Measurements from ENCODE around the gene RAB40B.
"Not testable (repeated sequence)": the region's sequence is repeated elsewhere in the genome, so short reads cannot be mapped to it uniquely, and the experiment has no call there.

RAB40B gene

DNA sequence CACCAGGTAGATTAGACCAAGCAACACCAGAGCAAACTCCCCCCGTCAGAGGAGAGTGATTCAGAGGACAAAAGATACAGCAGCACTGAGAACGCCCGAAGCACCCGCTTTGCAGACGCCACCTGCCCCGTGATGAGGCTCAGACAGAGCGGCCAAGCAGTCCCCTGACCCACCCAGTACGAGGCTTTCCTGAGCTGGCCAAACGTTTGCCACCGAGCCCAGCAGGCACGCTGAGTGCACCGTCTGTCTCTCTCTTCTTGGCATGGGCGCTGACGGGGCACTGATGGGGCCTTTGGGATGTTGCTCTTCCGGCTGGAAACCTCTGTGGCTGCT, 30.9 kb downstream of the RAB40B start:
- no peak for DNase-seq (ENCODE audit: low spot score)

DNA sequence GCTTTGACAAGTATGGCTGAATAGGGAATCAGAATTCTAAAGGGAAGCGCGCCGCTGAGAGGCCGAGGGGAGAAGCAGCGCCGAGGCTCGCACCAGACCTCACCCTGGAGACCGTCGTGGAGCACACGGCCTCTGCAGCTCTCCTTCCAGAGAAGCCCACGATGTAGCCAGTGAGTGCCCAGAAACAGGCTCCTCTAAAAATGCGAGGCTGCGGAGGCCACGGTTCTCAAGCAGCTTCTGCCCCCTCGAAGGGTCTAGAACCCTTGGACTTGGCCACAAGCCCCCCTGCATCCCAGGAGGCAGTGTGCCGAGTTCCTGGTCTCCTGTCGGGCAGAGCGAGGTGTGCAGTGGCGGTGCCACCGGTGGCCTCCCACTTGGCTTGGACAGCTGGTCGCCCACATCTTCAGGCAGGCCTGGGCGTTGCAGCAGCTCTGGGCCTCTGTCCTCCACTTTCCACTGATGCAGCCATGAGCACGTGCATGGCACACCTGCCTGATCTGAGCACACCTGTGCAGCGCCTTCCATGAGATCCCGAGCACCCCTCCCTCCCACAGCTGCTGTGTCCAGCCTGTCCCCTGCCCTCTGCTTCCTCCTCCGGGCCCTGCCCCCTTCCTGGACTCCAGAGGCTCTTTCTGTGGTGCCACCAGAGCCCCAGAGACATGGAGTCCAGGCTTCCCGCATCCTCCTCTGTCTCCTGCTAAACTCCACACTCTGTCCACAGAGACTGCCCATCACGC, 31.4 kb downstream of the RAB40B start:
- no peak for DNase-seq (ENCODE audit: low spot score)

DNA sequence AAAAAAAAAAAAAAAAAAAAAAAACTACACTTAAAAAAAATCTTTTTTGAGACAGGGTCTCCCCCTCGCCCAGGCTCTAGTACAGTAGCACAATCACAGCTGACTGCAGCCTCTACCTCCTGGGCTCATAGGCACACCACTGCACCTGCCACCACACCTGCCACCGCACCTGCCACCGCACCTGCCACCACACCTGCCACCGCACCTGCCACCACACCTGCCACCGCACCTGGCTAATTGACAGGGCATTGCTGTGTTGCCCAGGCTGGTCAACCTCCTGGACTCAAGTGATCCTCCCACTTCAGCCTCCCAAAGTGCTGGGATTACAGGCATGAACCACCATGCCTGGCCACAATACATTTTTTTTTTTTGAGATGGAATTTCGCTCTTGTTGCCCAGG, 32.6 kb downstream of the RAB40B start:
- no peak for DNase-seq (ENCODE audit: low spot score)

DNA sequence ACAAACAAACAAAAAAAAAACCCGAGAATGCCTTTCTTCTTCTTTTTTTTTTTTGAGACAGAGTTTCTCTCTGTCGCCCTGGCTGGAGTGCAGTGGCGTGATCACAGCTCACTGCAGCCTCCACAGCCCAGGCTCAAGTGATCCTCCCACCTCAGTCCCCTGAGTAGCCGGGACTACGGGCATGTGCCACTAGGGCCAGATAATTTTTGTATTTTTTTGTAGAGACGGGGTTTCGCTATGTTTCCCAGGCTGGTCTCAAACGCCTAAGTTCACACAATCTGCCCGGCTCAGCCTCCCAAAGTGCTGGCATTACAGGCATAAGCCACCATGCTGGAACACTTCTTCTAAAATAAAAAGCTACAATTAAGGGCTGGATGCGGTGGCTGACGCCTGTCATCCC, 33.3 kb downstream of the RAB40B start:
- DNase-seq (ENCODE audit: low spot score), result no peak

DNA sequence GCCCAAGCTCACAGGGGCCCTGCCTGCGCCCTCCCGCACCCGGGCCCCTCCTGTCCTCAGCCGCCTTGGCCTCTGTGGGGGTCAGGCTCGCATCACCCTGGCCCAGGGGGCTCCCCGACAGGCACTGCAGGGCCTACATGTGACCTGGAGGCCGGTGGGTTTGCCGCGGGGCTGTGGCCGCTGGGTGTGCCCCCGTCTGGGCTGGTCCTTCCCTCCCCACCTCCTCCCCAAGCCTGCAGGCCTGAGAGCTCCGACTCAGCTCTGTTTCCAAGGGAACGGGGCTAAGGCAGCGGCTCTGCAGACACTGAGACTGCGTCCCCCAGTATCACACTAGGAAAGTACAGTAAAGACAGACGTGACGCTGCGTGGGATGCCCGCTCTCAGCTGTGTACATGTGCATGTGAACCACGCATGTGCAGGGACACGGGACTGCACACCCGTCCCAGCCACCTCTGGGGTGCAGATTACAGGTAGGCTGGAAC, 33.8 kb downstream of the RAB40B start:
- no peak for DNase-seq (ENCODE audit: low spot score)

DNA sequence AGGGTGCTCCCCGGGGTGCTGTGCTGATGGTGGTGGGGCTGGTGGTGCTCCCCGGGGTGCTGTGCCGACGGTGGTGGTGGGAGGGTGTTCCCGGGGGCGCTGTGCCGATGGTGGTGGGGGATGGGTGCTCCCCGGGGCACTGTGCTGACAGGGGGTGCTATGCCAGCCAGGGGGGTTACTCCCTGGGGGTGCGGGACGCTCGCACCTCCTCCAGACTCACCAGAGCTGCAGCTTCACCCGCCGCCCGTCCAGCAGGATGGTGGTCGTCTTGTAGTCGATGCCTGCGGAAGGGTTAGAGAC, 34.3 kb downstream of the RAB40B start:
- DNase-seq (ENCODE audit: low spot score), result no peak

DNA sequence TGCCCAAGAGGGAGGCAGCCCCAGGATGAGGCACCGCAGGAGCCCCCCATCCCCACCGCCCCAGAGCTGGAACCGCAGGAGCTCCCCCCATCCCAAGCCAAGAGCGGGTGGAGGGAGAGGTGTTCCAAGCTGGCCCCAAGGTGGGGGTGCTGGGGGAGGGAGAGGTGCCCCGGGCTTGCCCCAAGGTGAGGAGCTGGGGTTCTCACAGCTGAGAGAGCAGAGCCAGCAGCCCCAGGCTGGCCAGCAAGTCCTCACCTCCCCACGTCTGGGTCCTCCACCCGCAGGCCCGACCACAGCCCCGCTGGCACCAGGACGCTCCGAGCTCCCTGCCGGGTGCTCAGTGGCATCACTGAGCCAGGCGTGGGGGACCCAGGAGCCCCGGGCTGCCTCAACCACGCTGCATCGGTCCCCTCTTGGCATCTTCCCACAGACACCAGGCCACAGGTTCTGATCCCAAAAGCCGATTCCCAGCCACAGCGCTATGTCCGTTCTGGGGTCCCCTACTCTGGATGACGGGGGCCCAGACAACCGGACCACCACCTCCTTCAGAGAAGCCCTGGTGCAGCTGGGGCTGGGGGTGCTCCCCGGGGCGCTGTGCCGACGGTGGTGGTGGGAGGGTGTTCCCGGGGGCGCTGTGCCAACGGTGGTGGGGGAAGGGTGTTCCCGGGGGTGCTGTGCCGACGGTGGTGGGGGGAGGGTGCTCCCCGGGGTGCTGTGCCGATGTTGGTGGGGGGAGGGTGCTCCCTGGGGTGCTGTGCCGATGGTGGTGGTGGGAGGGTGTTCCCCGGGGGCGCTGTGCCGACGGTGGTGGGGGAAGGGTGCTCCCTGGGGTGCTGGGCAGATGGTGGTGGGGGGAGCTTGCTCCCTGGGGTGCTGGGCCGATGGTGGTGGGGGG, 34.9 kb downstream of the RAB40B start:
- no peak for DNase-seq (ENCODE audit: low spot score)

DNA sequence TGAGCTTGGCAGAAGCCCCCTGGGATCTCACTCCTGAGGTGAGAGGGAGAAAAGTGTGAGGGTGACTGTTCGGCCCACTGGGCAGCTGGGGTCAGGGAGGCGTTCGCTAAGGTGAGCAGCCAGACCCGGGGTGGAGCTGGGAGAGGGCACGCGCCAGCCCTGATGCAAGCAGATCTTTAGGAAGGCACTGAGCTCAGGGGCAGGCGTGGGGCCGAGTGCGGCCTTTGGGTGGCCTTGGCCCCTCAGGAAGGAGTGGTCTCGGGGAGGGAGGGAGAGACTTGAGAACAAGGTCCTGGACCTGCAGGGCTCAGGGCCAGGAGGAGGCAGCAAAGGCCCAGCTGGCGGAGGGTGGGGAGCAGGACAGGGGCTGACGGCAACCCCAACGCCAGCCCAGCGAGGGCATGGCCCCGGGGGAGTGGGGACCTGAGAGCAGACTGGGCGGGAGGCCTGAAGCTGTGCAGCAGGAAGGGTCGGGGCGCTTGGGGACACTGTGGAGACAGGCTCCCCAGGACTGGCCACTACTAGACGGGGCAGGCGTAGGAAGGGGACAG, 35.7 kb downstream of the RAB40B start:
- DNase-seq (ENCODE audit: low spot score), result no peak

DNA sequence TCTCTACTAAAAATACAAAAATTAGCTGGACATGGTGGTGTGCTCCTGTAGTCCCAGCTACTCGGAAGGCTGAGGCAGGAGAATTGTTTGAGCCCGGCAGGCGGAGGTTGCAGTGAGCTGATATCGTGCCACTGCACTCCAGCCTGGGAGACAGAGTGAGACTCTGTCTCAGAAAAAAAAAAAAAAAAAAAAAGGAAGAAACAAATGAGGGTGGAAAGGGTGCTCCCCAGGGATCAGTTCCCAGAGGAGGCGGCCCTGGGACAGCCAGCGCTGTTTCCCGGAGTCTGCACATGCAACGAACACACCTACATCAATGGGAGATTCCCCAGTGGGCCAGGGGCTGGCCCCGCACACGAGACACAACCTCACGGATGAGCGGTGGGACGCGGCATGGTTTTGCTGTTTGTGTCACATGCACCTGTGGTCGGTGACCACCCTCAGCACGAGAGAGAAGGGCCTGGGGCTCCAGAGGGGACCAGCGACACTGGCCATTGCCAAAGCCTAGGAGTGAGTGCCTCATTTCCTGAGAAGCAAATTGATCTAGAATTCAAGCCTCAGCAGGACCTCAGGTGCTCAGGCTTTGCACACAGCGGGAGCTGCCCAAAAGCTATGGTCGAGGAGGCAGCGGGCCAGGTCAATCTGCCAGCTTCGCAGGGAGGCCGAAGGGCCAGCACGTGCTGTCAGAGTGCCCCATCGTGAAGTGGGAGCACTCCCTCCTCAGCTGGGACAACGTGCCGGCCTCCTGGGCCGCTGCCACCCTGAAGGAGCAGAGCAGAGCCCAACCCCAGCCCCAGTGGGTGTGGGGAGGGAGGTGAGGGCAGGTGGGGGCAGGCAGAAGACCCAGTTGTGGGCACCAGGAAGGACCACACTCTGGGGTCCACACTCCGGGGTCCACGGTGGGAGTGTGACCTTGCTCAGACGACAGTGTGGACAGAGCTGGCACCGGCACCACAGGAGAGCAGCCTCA, 36.5 kb downstream of the RAB40B start:
- no peak for DNase-seq (ENCODE audit: low spot score)

DNA sequence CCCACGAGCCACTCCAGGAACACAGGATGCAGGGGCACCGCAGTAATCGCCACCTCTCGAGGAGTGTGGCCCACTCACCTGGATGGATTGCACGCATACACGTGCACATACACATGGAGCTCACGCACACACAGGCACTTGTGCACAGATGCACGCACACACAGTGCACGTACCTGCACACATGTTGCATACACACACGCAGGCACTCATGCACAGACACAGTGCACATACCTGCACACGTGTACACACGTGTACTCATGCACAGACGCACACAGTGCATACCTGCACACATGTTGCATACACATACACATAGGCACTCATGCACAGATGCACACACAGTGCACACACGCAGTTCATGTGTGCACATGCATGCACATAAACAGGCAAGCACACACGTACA, 38.6 kb downstream of the RAB40B start:
- no peak for DNase-seq (ENCODE audit: low spot score)

DNA sequence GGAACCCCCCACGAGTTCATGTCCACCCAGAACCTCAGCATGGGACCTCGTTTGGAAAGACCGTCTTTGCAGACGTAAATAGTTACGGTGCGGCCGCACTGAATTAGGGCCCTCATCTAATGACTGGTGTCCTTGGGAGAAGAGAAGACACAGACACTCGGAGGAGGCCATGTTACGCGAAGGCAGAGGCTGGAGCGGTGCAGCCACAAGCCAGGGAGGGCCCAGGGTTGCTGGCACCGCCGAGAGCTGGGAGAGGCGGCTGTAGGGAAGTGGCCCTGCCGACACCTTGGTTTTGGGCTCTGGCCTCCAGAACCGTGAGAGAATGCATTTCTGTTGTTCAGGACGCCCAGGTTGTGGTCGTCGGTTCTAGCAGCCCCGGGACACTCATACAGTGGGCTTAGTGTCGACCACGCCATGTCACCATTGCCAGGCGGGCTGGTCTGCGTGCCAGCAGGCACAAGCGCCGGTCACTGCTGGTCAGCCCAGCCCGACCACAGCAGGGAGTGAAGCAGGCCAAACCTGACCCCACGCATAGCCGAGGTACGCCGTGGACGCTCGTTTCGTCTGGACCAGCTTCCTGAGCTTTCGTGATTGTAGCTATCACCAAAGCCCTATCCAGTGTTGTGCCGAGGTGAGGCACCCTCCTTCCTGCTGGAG, 39.6 kb downstream of the RAB40B start:
- no peak for DNase-seq (ENCODE audit: low spot score)

DNA sequence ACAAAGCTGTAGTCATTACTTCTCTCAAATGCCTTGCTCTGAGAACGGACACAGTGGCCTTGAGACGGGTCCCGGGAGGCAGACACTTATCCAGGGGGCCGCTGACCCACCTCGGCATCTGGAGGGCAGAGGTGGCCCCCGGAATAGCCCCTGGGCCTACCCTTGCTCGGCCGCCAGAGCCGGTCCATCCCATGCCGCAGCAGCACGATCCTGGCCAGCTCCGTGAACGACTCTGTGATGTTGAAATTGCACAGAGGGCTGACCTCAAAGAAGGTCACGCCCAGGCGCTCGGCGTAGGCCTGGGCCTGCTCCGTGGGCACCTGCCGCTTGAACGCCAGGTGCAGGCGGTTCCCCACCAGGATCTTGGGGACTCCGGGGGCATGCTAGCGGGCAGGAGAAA, 40.2 kb downstream of the RAB40B start:
- DNase-seq (ENCODE audit: low spot score), result no peak

DNA sequence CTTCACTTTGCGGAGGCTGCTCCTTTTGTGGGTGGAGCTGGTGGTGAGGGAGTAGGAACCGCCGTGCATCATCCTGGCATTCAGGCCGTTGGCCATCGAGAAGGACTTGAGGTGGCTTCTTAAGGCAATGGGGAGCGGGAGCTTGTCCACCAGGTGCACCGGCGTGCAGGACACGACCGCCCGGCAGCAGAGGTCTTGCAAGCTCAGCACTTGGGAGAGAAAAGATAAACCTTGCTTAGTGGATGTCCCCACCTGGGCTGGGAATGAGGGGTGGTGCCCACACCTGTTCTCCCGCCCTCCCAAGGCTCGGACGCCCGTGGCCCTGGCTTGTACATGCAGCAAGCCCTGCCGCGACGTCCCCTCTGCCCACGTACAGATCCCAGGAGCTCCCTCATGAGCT, 40.6 kb downstream of the RAB40B start:
- no peak for DNase-seq (ENCODE audit: low spot score)

DNA sequence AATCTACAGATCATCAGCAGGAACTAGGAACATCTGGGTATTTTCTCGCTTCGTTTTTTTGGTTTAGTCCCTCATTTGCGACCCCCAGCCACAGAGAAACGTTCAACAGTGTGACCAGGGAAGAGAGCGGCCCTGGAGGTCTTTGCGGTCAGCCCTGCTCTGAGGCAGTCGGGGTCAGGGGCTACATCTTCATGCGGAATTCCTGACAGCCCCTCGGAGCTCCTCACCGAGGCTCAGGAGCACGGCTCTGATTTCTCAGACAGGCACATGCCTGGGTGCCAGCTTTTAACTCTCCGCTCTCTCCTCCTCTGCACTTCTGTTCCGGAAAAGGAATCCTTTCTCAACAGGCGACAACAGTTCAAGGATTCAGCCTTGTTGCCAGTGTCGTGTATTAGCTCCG, 42.2 kb downstream of the RAB40B start:
- no peak for DNase-seq (ENCODE audit: low spot score)

DNA sequence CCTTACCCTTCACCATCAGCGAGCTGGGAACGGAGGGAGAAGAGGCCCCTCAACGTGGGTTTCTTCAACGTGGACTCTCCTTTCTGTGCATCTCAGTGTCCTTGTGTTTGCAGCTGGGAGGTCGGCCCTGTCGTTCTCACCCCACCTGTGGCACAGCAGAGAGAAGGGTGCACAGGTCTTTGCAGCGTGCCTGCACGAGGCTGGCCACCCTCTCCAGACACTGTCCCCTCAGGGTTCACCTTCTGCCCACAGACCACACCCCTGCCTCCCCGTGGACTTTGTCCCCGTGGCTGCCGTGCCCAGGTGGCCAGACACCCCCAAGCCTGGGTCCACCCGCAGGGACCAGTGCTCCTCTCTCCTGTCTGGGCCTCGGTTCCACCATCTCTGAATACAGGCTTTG, 43.0 kb downstream of the RAB40B start:
- DNase-seq (ENCODE audit: low spot score), result no peak

DNA sequence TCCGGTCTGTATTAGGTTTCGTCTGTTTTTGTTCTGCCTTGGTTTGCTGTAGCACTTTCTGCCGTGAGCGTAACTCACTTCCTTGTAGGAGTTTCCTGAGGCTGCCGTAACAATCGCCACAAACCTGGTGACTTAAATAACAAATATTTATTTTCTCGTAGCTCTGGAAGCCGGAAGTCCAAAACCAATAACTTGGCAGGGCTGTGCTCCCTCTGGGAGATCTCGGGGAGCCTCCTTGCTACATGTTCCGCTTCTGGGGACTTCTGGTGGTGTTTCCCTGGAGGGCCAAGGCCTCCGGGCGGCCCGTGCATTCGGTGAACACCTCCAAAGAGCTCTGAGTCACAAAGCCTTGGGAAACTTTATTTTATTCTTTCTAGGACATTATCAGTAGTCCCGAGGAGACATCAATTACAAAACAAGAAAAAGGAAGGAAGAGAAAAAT, 43.4 kb downstream of the RAB40B start:
- DNase-seq (ENCODE audit: low spot score), result no peak

DNA sequence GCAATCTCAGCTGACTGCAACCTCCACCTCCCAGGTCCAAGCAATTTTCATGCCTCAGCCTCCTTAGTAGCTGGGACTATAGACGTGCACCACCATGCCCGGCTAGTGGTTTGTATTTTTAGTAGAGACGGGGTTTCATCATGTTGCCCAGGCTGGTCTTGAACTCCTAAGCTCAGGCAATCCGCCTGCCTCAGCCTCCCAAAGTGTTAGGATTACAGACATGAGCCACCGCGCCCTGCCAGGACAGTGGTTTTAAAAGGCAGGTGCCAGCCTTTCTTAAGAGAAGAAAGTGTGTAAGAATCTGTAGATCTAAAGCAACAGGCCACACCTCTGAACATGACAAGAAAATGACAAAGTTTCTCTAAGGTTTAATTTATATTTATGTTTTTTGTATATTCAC, 43.9 kb downstream of the RAB40B start:
- DNase-seq (ENCODE audit: low spot score), result not testable (repeated sequence)

DNA sequence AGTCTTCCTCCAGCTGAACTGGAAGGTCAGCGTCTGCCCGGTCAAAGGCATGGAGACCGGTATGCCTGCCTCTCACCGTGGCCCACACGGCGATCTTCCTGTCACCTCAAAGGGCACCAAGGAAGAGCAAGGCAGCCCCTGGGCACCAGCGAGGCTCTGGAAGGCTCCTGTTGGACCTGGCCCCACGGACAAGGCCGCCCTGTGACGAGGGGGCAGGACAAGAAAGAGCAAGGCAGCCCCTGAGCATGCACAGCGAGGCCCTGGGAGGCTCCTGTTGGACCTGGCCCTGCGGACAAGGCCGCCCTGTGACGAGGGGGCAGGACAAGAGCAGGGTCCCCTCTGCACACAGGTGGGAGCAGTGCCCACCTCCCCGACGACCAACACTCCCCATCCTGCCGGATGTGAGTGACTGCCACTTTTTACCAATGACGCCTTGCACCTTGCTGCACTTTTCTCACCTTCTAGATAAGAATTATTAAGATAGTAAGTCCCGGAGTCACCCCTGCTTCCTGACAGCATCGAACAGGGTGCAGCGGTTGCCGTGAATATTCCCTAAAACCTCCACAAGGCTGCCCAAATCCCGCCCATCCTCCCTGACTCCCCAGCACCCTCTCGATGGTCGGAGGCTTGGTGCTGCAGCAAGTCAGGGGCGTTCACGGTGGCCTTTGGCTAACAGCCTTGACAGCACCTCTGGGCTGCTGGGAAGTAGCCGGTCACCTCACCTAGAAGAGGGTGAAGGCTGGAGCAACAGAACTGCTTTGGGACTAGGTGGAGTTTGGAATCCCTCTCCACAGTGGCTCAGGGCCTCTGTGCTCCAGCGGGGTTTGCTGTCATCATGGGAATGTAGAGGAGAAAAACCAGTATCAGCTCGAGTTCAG, 44.6 kb downstream of the RAB40B start:
- DNase-seq (ENCODE audit: low spot score), result no peak

DNA sequence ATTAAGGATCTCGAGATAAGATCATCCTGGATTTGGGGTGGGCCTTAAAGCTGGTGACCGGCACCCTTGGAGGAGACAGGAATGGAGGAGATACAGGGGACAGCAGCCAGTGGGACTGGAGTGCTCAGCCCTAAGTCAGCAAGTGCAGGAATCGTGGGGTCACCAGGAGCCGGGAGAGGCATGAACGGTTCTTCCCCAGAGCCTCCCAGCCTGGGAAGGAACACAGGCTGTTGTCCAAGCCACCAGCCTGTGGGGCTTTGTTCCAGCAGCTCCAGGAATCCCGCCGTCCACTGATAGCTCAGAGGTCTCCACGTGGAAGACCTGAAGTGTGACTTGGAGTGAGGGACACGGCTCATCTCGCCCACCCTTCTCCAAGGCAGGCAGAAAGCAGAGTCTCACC, 47.8 kb downstream of the RAB40B start:
- no peak for DNase-seq (ENCODE audit: low spot score)

DNA sequence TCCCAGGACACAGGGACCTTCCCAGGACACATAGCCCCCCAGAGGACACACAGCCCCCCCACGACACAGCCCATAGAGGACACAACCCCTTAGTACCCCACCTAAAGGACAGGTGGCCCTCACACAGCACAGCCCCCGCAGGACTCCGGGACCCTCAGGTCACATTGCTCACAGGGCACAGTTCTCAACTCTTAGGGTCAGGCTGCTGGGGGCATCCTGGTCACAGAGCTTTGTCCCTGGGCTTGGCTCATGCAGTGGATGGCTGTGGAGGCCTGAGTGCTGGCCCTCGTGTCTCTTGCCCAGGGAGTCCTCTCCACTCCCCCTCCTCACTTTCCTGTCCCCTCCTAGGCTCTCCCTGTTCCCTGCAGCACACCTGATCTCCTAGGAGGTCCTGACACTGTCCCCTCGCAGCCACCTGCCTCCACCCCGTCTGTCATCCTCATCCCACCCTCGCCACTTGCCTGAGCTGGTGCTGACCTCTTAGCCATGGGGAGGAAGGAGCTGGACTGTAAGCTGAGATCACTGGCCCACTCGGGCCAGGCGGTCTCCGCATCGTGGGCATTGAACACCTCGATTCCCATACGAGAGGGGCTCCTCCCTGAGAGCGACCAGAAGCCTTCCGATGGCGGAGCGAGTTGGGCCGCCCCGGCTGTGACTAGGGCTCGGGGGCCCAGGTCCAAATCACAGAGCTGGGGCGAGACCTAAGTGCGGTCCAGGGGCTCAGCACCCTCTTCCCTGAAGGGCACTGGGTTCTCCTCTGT, 48.8 kb downstream of the RAB40B start:
- no peak for DNase-seq (ENCODE audit: low spot score)

Measured in hepatic stellate cell (primary cell).